Gastrocnemius medialis (tissue), 4 donors: ENCODE measurements around the gene GPBP1L1. TPM values are rescaled to one million over a fixed set of nuclear protein-coding genes. Genes with fewer than 3 reads are reported as not detected.
A peak's percentile ranks its signal among the peaks of the same experiment; 100 is the strongest.

Experiments used
- ATAC-seq, 2 donors: fragments of 150-250 bp; one replicate each; pipeline ENCODE4 v1.9.1; 2016
- DNase-seq, 2 donors: peaks; one replicate each; pipeline ENCODE4 v3.0.0-alpha.2; 2019
- H3K27ac ChIP-seq, 4 donors: fragments of 200-600 bp; sonication (generic); 1 replicate in 1 of 4; 2 replicates in 3 of 4; pipeline ENCODE4 v1.5.1; 2016 to 2018; ENCODE audit warnings: mild to moderate bottlenecking in 2 of 4, moderate library complexity in 1 of 4
- H3K27me3 ChIP-seq, 3 donors: fragments of 200-600 bp; sonication (generic) in 2 of 3; 1 replicate in 1 of 3; 2 replicates in 2 of 3; pipeline versions ENCODE4 v1.5.1 to v1.6.0; 2016 to 2019; ENCODE audit warnings: mild to moderate bottlenecking in 1 of 3, moderate library complexity in 1 of 3
- H3K36me3 ChIP-seq, 2 donors: fragments of 200-600 bp; sonication (generic) in 1 of 2; one replicate each; pipeline ENCODE4 v1.5.1; 2017 to 2018
- H3K4me1 ChIP-seq, 2 donors: fragments of 200-600 bp; sonication (generic) in 1 of 2; one replicate each; pipeline ENCODE4 v1.5.1; 2016 to 2017; ENCODE audit warnings: mild to moderate bottlenecking in 2 of 2
- H3K4me3 ChIP-seq, 4 donors: fragments of 200-600 bp; sonication (generic) in 3 of 4; 1 replicate in 1 of 4; 2 replicates in 3 of 4; pipeline ENCODE4 v1.5.1; 2016 to 2019; ENCODE audit warnings: mild to moderate bottlenecking in 2 of 4
- H3K9me3 ChIP-seq, 3 donors: fragments of 200-600 bp; sonication (generic) in 2 of 3; 1 replicate in 1 of 3; 2 replicates in 2 of 3; pipeline ENCODE4 v1.5.1; 2016 to 2019
- POLR2A ChIP-seq, 2 donors: fragments of 450-650 bp; IDR thresholded peaks; one replicate each; pipeline ENCODE4 v1.6.1; 2017; ENCODE audit warnings: antibody characterized with exemption in 2 of 2, mild to moderate bottlenecking in 2 of 2, moderate library complexity in 2 of 2
- in situ Hi-C, 4 donors: fragments of 200-750 bp; cut with MboI; loops; one replicate each; pipeline versions ENCODE4 v1.15.0 to v1.8.0; 2017; ENCODE audit warnings: low sequenced_read_pairs in 4 of 4
- intact Hi-C: fragments of 100-400 bp; cut with DNase I; formaldehyde crosslinking; loops from one replicate; pipeline ENCODE4 v1.15.1; 2023; ENCODE audit warnings: low total_unique reads
- total RNA-seq, 4 donors: library from RNA; depleted of rRNA; stranded (reverse); fragments of >200 nt; gene quantifications; one replicate each; pipeline versions ENCODE4 v1.1.0 to v1.2.3, GENCODE V29; 2016
- TF ChIP-seq, protein P1 (sequence below), 5 experiments: fragments of 450-650 bp in 3 of 5; fragments of 200-600 bp in 2 of 5; sonication (generic) in 2 of 5; IDR thresholded peaks in 4 of 5; conservative IDR thresholded peaks in 1 of 5; 1 replicate in 4 of 5; 2 replicates in 1 of 5; pipeline ENCODE4 v1.5.1; 2016 to 2019; ENCODE audit warnings: antibody characterized with exemption in 5 of 5, mild to moderate bottlenecking in 3 of 5, moderate library complexity in 3 of 5

The GPBP1L1 gene
- total RNA-seq, 4 donors from 2014 or later: 58.5 to 99.5 (median 81.8) TPM

DNA sequence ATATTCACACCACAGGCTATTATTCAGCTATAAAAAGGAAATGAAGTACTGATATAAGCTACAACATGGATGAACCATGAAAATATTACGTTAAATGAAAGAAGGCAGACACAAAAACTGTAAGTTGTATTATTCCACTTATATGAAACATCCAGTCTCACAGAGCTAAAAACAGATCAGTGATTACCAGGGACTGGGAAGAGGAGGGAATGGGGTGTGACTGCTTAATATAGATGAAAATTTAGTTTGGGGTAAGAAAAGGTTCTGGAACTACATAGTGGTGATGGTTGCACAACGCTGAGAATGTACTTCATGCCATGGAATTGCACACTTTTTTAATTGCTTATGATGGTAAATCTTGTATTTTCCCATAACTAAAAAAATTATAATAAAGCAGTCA lies 19.5 kb downstream of the GPBP1L1 start:
- peak overlapping the region in 3 of 4 donors; percentile 18 to 67 (median 61) for H3K27ac ChIP-seq
- H3K36me3 ChIP-seq: no peaks in the 10 kb centered on the region
- no peaks in the 10 kb centered on the region for H3K27me3 ChIP-seq
- DNase-seq (no peak), ATAC-seq (no peak)
- intact Hi-C loops (no loop called here), in situ Hi-C loops (loop anchor here in 1 of 4 donors (10.0 kb wide), 1 partner anchor 188 kb away; no protein-coding TSS in a partner anchor)
- H3K4me1 ChIP-seq: peaks cover 62 to 67% of the 10 kb centered on the region in 2 donors
- no peak overlapping the region for H3K4me3 ChIP-seq
- no peaks in the 10 kb centered on the region for H3K9me3 ChIP-seq
- TF ChIP-seq, protein P1, sequence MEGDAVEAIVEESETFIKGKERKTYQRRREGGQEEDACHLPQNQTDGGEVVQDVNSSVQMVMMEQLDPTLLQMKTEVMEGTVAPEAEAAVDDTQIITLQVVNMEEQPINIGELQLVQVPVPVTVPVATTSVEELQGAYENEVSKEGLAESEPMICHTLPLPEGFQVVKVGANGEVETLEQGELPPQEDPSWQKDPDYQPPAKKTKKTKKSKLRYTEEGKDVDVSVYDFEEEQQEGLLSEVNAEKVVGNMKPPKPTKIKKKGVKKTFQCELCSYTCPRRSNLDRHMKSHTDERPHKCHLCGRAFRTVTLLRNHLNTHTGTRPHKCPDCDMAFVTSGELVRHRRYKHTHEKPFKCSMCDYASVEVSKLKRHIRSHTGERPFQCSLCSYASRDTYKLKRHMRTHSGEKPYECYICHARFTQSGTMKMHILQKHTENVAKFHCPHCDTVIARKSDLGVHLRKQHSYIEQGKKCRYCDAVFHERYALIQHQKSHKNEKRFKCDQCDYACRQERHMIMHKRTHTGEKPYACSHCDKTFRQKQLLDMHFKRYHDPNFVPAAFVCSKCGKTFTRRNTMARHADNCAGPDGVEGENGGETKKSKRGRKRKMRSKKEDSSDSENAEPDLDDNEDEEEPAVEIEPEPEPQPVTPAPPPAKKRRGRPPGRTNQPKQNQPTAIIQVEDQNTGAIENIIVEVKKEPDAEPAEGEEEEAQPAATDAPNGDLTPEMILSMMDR (IDR thresholded peaks at IDR 0.05 in 4 of 5, conservative IDR thresholded peaks at IDR 0.05 in 1 of 5): no peak
- TF ChIP-seq POLR2A (IDR thresholded peaks at IDR 0.05): no peak

DNA sequence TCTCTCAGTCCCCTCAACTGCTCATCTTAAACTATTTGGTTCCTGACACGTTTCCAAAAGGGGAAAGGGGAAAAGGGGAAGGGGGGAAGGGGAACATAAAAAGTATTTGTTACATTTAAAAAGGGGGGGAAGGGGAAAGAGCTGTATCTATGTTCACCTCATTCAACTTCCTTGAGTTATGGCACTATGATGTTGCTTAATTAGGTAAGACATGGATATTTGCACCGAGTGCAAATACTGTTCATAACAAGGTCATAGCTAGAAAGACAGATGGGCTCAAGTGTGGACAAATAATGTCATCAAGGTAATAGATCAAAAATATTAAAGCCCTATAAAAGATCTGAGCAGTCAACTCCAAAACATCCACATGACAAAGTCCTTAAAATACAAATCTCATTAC lies 26.0 kb downstream of the GPBP1L1 start:
- Histone ChIP-seq H3K27me3 (no peaks in the 10 kb centered on the region), H3K27ac (peak overlapping the region in 3 of 4 donors; percentile 2 to 41 (median 25)), H3K36me3 (peaks cover 0 to 49% of the 10 kb centered on the region in 2 donors), H3K4me3 (no peak overlapping the region), H3K4me1 (peaks cover 15 to 29% of the 10 kb centered on the region in 2 donors), H3K9me3 (no peaks in the 10 kb centered on the region)
- intact Hi-C loops (no loop called here), in situ Hi-C loops (loop anchor here in 1 of 4 donors (10.0 kb wide), 1 partner anchor 194 kb away; no protein-coding TSS in a partner anchor)
- no peak for ATAC-seq
- TF ChIP-seq, protein P1 (IDR thresholded peaks at IDR 0.05 in 4 of 5, conservative IDR thresholded peaks at IDR 0.05 in 1 of 5): no peak
- no peak for TF ChIP-seq POLR2A (IDR thresholded peaks at IDR 0.05)
- no peak for DNase-seq

DNA sequence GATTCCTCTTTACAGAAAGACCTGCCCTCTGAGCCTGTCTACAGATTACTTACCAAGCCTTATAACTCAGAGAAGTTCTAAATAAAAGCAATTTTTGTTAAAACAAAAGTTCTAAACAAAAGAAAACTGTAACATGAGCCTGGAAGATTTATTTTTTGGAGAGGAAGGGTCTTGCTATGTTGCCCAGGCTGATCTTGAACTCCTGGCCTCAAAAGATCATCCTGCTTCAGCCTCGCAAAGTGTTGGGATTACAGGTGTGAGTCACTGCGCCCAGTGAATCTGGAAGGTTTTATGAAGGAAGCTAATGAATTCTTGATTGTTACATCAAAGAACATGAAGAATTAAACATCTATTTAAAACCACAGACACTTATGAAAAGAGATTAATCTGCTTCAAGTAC lies 27.1 kb downstream of the GPBP1L1 start:
- H3K4me1 ChIP-seq: peaks cover 15 to 38% of the 10 kb centered on the region in 2 donors
- no peak overlapping the region for H3K4me3 ChIP-seq
- in situ Hi-C loops (no loop called here), intact Hi-C loops (no loop called here)
- no peaks in the 10 kb centered on the region for H3K27me3 ChIP-seq
- H3K27ac ChIP-seq: no peak overlapping the region
- no peaks in the 10 kb centered on the region for H3K9me3 ChIP-seq
- H3K36me3 ChIP-seq: peaks cover 0 to 60% of the 10 kb centered on the region in 2 donors
- DNase-seq (no peak), ATAC-seq (no peak)
- TF ChIP-seq POLR2A (IDR thresholded peaks at IDR 0.05): no peak
- TF ChIP-seq, protein P1 (IDR thresholded peaks at IDR 0.05 in 4 of 5, conservative IDR thresholded peaks at IDR 0.05 in 1 of 5): no peak

DNA sequence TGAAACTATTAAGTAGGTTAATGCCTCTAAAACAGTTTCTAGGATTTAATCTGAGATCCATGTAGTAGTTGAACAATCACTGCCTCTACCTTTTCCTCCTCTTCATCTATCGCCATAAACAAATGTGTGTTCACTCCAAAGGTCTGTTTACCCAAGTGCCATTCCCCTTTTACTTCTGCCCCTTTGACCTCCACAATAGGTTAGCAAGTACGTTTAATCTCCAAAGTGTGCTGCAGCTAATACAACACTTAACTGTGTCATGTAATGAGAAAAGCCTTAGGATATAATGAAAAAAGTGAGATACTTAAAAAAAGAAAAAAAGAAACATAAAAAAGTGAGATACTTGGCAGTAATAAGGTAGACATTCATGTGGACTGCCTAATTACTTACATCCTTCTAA lies 28.2 kb downstream of the GPBP1L1 start:
- Histone ChIP-seq H3K27ac (no peak overlapping the region), H3K27me3 (no peaks in the 10 kb centered on the region), H3K4me3 (no peak overlapping the region), H3K36me3 (peaks cover 0 to 69% of the 10 kb centered on the region in 2 donors), H3K9me3 (no peaks in the 10 kb centered on the region), H3K4me1 (peaks cover 15 to 36% of the 10 kb centered on the region in 2 donors)
- TF ChIP-seq, protein P1 (IDR thresholded peaks at IDR 0.05 in 4 of 5, conservative IDR thresholded peaks at IDR 0.05 in 1 of 5): no peak
- TF ChIP-seq POLR2A (IDR thresholded peaks at IDR 0.05): no peak
- DNase-seq (no peak), ATAC-seq (no peak)
- in situ Hi-C loops (no loop called here), intact Hi-C loops (no loop called here)
